Suprapubic skin (tissue), 4 donors: ENCODE measurements around the gene MMP21. TPM values are rescaled to one million over a fixed set of nuclear protein-coding genes. Genes with fewer than 3 reads are reported as not detected.

Experiments used
- DNase-seq, 2 donors: peaks; one replicate each; pipeline ENCODE4 v3.0.0-alpha.2; 2019; ENCODE audit warnings: low spot score in 2 of 2
- H3K27ac ChIP-seq: fragments of 200-600 bp; sonication (generic); one replicate; pipeline ENCODE4 v1.5.1; 2019
- H3K27me3 ChIP-seq: fragments of 200-600 bp; sonication (generic); one replicate; pipeline ENCODE4 v1.5.1; 2019
- H3K36me3 ChIP-seq: fragments of 200-600 bp; sonication (generic); one replicate; pipeline ENCODE4 v1.5.1; 2019
- H3K4me1 ChIP-seq: fragments of 200-600 bp; sonication (generic); one replicate; pipeline ENCODE4 v1.5.1; 2019
- H3K4me3 ChIP-seq: fragments of 200-600 bp; sonication (generic); one replicate; pipeline ENCODE4 v1.5.1; 2019; ENCODE audit warnings: mild to moderate bottlenecking
- H3K9me3 ChIP-seq: fragments of 200-600 bp; sonication (generic); one replicate; pipeline ENCODE4 v1.5.1; 2019
- CTCF ChIP-seq, 2 donors: fragments of 200-600 bp in 1 of 2; fragments of 450-650 bp in 1 of 2; sonication (generic) in 1 of 2; IDR thresholded peaks; one replicate each; pipeline ENCODE4 v1.5.1; 2016 to 2019; ENCODE audit warnings: antibody characterized with exemption in 2 of 2, mild to moderate bottlenecking in 1 of 2, moderate library complexity in 1 of 2
- EP300 ChIP-seq: sonication (generic); formaldehyde crosslinking; IDR thresholded peaks from one replicate; pipeline ENCODE4 v1.6.1; 2017; ENCODE audit warnings: antibody characterized with exemption
- POLR2A ChIP-seq, 2 donors: fragments of 450-650 bp; IDR thresholded peaks; one replicate each; pipeline ENCODE4 v1.6.1; 2017; ENCODE audit warnings: antibody characterized with exemption in 2 of 2, mild to moderate bottlenecking in 2 of 2, moderate library complexity in 2 of 2
- POLR2AphosphoS5 ChIP-seq, 3 donors: sonication (generic); formaldehyde crosslinking; IDR thresholded peaks; one replicate each; pipeline ENCODE4 v1.6.1; 2017; ENCODE audit warnings: antibody characterized with exemption in 3 of 3
- WGBS: methylation state at CpG from one replicate; pipeline ENCODE4 v1.1.5; 2018; 5-methylcytosine and 5-hydroxymethylcytosine counted together
- total RNA-seq, 4 donors: library from RNA; depleted of rRNA; stranded (reverse); fragments of >200 nt; gene quantifications; one replicate each; pipeline ENCODE4 v1.1.0, GENCODE V29; 2016

The MMP21 gene
- total RNA-seq, 4 donors from 2014 or later = 0.23 to 0.48 TPM; not detected in 2

- 65% methylated on average over 5 of the region's 5 CpGs for WGBS
- no peak for DNase-seq
- H3K27me3 ChIP-seq = no peaks in the 10 kb centered on the region
- TF ChIP-seq POLR2AphosphoS5 (IDR thresholded peaks at IDR 0.05) (no peak), CTCF (IDR thresholded peaks at IDR 0.05) (no peak), EP300 (no peak), POLR2A (IDR thresholded peaks at IDR 0.05) (no peak)
- H3K4me1 ChIP-seq = no peaks in the 10 kb centered on the region
- H3K36me3 ChIP-seq = peaks cover 70% of the 10 kb centered on the region
- H3K4me3 ChIP-seq = no peak overlapping the region
- no peak overlapping the region for H3K27ac ChIP-seq
- no peaks in the 10 kb centered on the region for H3K9me3 ChIP-seq
These were observed 22.5 kb upstream of the MMP21 start for GRCh38 chr10:125797994-125798662.

- no peak for TF ChIP-seq CTCF (IDR thresholded peaks at IDR 0.05)
- TF ChIP-seq EP300 = no peak
- TF ChIP-seq POLR2AphosphoS5 (IDR thresholded peaks at IDR 0.05) = no peak
- no peak for TF ChIP-seq POLR2A (IDR thresholded peaks at IDR 0.05)
- no peaks in the 10 kb centered on the region for H3K4me1 ChIP-seq
- H3K27ac ChIP-seq = no peak overlapping the region
- DNase-seq = no peak
- H3K4me3 ChIP-seq = no peak overlapping the region
- 88% methylated on average over 8 of the region's 8 CpGs for WGBS
- no peaks in the 10 kb centered on the region for H3K9me3 ChIP-seq
- no peaks in the 10 kb centered on the region for H3K27me3 ChIP-seq
- H3K36me3 ChIP-seq = peaks cover 74% of the 10 kb centered on the region
These were observed 21.8 kb upstream of the MMP21 start for GRCh38 chr10:125797424-125797823.

- no peak for DNase-seq
- TF ChIP-seq EP300 (no peak), POLR2AphosphoS5 (IDR thresholded peaks at IDR 0.05) (no peak), POLR2A (IDR thresholded peaks at IDR 0.05) (no peak), CTCF (IDR thresholded peaks at IDR 0.05) (no peak)
- H3K4me3 ChIP-seq = no peak overlapping the region
- H3K27me3 ChIP-seq = no peaks in the 10 kb centered on the region
- H3K4me1 ChIP-seq = no peaks in the 10 kb centered on the region
- 86% methylated on average over 8 of the region's 8 CpGs for WGBS
- H3K36me3 ChIP-seq = peaks cover 81% of the 10 kb centered on the region
- no peaks in the 10 kb centered on the region for H3K9me3 ChIP-seq
- no peak overlapping the region for H3K27ac ChIP-seq
These were observed 20.1 kb upstream of the MMP21 start for GRCh38 chr10:125795637-125796190.

- Histone ChIP-seq H3K9me3 (no peaks in the 10 kb centered on the region), H3K27ac (no peak overlapping the region), H3K36me3 (peaks cover 81% of the 10 kb centered on the region), H3K27me3 (no peaks in the 10 kb centered on the region), H3K4me1 (no peaks in the 10 kb centered on the region), H3K4me3 (no peak overlapping the region)
- DNase-seq = no peak
- WGBS = no CpG with 5 or more reads among the region's 2 CpGs
- TF ChIP-seq POLR2AphosphoS5 (IDR thresholded peaks at IDR 0.05) (no peak), CTCF (IDR thresholded peaks at IDR 0.05) (no peak), EP300 (no peak), POLR2A (IDR thresholded peaks at IDR 0.05) (no peak)
These were observed 19.5 kb upstream of the MMP21 start for GRCh38 chr10:125795128-125795527.

- peaks cover 83% of the 10 kb centered on the region for H3K36me3 ChIP-seq
- WGBS = 86% methylated on average over 11 of the region's 14 CpGs
- H3K27ac ChIP-seq = no peak overlapping the region
- TF ChIP-seq CTCF (IDR thresholded peaks at IDR 0.05) = no peak
- no peaks in the 10 kb centered on the region for H3K4me1 ChIP-seq
- DNase-seq = no peak
- no peak overlapping the region for H3K4me3 ChIP-seq
- H3K27me3 ChIP-seq = no peaks in the 10 kb centered on the region
- H3K9me3 ChIP-seq = no peaks in the 10 kb centered on the region
These were observed 17.0 kb upstream of the MMP21 start for GRCh38 chr10:125792342-125793300.
